ENCODE measurements around the gene ANP32E. TPM values are rescaled to one million over a fixed set of nuclear protein-coding genes. Genes with fewer than 3 reads are reported as not detected.

ANP32E gene
- total and polyA plus RNA-seq, 2 donors (not counting 1 experiment from before 2014, with no cell fraction given): 5.1 to 47.1 TPM

DNA sequence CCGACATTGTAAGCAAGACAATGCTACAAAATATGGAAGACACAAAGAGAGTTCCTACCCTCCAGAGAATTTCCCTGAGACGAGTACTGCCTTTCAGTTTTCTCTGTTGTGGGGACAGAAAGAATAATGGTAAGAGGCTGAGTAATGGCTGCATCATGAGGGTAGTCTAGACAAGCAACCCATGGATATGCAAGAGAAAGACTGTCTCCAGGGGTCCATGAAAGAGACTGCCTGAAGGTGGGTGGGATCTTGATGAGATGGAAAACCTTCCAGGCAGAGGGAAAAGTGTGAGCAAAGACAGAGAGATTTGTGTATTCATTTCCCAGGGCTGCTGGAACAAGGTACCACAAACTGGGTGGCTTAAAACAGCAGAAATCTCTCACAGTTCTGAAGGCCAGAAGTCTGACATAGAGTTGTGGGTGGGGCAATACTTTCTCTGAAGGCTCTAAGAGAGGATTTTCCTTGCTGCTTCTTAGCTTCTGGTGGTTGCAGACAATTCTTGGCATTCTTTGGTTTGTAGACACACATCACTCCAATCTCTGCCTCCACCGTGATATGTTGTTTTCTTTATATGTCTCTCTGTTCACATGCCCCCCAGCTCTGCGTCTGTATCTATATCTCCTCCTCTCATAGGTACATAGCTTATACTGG is 41.4 kb downstream of the ANP32E start:
- Histone ChIP-seq H3K79me2 (ENCODE audit: control insufficient read depth, insufficient read depth, low read length) (no peaks in the 10 kb centered on the region), H3K9me3 (ENCODE audit: control extremely low read depth in 1 of 3, control insufficient read depth in 2 of 3, insufficient read depth in 1 of 3, low read length in 2 of 3) (no peaks in the 10 kb centered on the region), H3K9ac (ENCODE audit: low read length) (no peak overlapping the region), H3K27ac (ENCODE audit: low read length in 2 of 2) (no peak overlapping the region), H2AFZ (ENCODE audit: insufficient read depth, low read depth, low read length, poor library complexity, severe bottlenecking) (no peak overlapping the region), H3K4me2 (replicated peaks; ENCODE audit: low read depth, low read length, poor library complexity, severe bottlenecking) (no peak overlapping the region), H3K36me3 (replicated peaks in 1 of 2; ENCODE audit: control extremely low read depth in 1 of 2, control insufficient read depth in 1 of 2, extremely low read depth in 1 of 2, insufficient read depth in 2 of 2, low read length in 1 of 2) (peaks cover 0 to 2% of the 10 kb centered on the region in 2 experiments), H4K20me1 (ENCODE audit: control insufficient read depth, insufficient read depth, low read length, poor library complexity, severe bottlenecking) (no peaks in the 10 kb centered on the region), H3K4me3 (ENCODE audit: control extremely low read depth in 1 of 5, extremely low read depth in 1 of 5, insufficient read depth in 1 of 5, low read depth in 2 of 5, low read length in 4 of 5) (no peak overlapping the region), H3K27me3 (replicated peaks in 1 of 4; ENCODE audit: control extremely low read depth in 1 of 4, control insufficient read depth in 3 of 4, insufficient read depth in 4 of 4, low read length in 3 of 4) (peaks cover 0 to 5% (median 0%) of the 10 kb centered on the region in 4 experiments), H3K4me1 (ENCODE audit: control insufficient read depth in 2 of 2, insufficient read depth in 2 of 2, low read length in 2 of 2) (no peaks in the 10 kb centered on the region)
- no peak for ATAC-seq (ENCODE audit: low read depth)
- H3K4me1 Mint-ChIP-seq: no peaks in the 10 kb centered on the region
- H3K4me3 Mint-ChIP-seq: no peak overlapping the region
- no peak for DNase-seq
- H3K9me3 Mint-ChIP-seq (ENCODE audit: insufficient read depth): no peaks in the 10 kb centered on the region
- H3K27me3 Mint-ChIP-seq: peaks cover 5% of the 10 kb centered on the region
- intact Hi-C loops (cut with micrococcal nuclease): no loop called here
- CTCF ChIA-PET: interaction anchor here (2.0 kb wide), 1 partner anchor 121 kb away, joined by 5 read pairs; no protein-coding TSS in a partner anchor
- no CpG with 5 or more reads among the region's 4 CpGs for WGBS (ENCODE audit: insufficient coverage)
- no peak overlapping the region for H3K27ac Mint-ChIP-seq
- POLR2A ChIA-PET: no interaction called here
- no peak for TF ChIP-seq EZH2 (IDR thresholded peaks at IDR 0.05; ENCODE audit: borderline replicate concordance, insufficient read depth, low read depth, low read length, poor library complexity, severe bottlenecking)
- TF ChIP-seq, protein P1, sequence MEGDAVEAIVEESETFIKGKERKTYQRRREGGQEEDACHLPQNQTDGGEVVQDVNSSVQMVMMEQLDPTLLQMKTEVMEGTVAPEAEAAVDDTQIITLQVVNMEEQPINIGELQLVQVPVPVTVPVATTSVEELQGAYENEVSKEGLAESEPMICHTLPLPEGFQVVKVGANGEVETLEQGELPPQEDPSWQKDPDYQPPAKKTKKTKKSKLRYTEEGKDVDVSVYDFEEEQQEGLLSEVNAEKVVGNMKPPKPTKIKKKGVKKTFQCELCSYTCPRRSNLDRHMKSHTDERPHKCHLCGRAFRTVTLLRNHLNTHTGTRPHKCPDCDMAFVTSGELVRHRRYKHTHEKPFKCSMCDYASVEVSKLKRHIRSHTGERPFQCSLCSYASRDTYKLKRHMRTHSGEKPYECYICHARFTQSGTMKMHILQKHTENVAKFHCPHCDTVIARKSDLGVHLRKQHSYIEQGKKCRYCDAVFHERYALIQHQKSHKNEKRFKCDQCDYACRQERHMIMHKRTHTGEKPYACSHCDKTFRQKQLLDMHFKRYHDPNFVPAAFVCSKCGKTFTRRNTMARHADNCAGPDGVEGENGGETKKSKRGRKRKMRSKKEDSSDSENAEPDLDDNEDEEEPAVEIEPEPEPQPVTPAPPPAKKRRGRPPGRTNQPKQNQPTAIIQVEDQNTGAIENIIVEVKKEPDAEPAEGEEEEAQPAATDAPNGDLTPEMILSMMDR (IDR thresholded peaks at IDR 0.05): no peak

DNA sequence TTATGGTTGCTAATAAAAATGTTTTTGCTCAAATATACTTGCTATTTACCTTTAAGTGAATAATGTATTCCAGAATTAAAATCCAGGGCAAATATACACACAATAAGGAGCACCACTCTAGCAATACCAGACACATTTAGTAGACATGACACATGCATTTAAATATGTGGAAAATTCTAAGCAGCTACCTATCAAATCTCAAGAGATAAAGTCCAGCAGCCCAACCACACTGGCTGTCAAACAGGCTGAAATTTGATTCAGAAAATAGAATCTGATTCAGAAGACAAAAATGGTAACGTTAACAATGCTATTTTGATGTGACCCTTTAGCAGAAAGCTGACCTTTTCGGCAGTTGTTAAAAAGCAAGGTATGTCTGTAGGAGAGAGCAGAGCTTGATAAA is 43.9 kb downstream of the ANP32E start:
- CTCF ChIA-PET: interaction anchor here (9.6 kb wide), 1 partner anchor 117 kb away, joined by 263 read pairs; no protein-coding TSS in a partner anchor
- POLR2A ChIA-PET: no interaction called here
- Mint-ChIP-seq H3K4me3 (no peak overlapping the region), H3K9me3 (ENCODE audit: insufficient read depth) (no peaks in the 10 kb centered on the region), H3K27me3 (peaks cover 5% of the 10 kb centered on the region), H3K4me1 (peaks cover 7% of the 10 kb centered on the region), H3K27ac (no peak overlapping the region)
- no peaks in the 10 kb centered on the region for H3K79me2 ChIP-seq (ENCODE audit: control insufficient read depth, insufficient read depth, low read length)
- H3K27ac ChIP-seq (ENCODE audit: low read length in 2 of 2): no peak overlapping the region
- H3K4me1 ChIP-seq (ENCODE audit: control insufficient read depth in 2 of 2, insufficient read depth in 2 of 2, low read length in 2 of 2): peaks cover 0 to 9% of the 10 kb centered on the region in 2 donors
- no peak overlapping the region for H3K4me3 ChIP-seq (ENCODE audit: control extremely low read depth in 1 of 5, extremely low read depth in 1 of 5, insufficient read depth in 1 of 5, low read depth in 2 of 5, low read length in 4 of 5)
- H2AFZ ChIP-seq (ENCODE audit: insufficient read depth, low read depth, low read length, poor library complexity, severe bottlenecking): no peak overlapping the region
- peaks cover 0 to 5% (median 0%) of the 10 kb centered on the region in 4 experiments for H3K27me3 ChIP-seq (replicated peaks in 1 of 4; ENCODE audit: control extremely low read depth in 1 of 4, control insufficient read depth in 3 of 4, insufficient read depth in 4 of 4, low read length in 3 of 4)
- DNase-seq: no peak
- no peaks in the 10 kb centered on the region for H3K9me3 ChIP-seq (ENCODE audit: control extremely low read depth in 1 of 3, control insufficient read depth in 2 of 3, insufficient read depth in 1 of 3, low read length in 2 of 3)
- intact Hi-C loops (cut with micrococcal nuclease): no loop called here
- 80% methylated on average over 1 of the region's 2 CpGs for WGBS (ENCODE audit: insufficient coverage)
- no peak overlapping the region for H3K9ac ChIP-seq (ENCODE audit: low read length)
- H3K4me2 ChIP-seq (replicated peaks; ENCODE audit: low read depth, low read length, poor library complexity, severe bottlenecking): no peak overlapping the region
- no peaks in the 10 kb centered on the region for H4K20me1 ChIP-seq (ENCODE audit: control insufficient read depth, insufficient read depth, low read length, poor library complexity, severe bottlenecking)
- peaks cover 0 to 2% of the 10 kb centered on the region in 2 experiments for H3K36me3 ChIP-seq (replicated peaks in 1 of 2; ENCODE audit: control extremely low read depth in 1 of 2, control insufficient read depth in 1 of 2, extremely low read depth in 1 of 2, insufficient read depth in 2 of 2, low read length in 1 of 2)
- ATAC-seq (ENCODE audit: low read depth): no peak
- TF ChIP-seq, protein P1 (IDR thresholded peaks at IDR 0.05): no peak
- no peak for TF ChIP-seq EZH2 (IDR thresholded peaks at IDR 0.05; ENCODE audit: borderline replicate concordance, insufficient read depth, low read depth, low read length, poor library complexity, severe bottlenecking)
